Stomach (tissue), 9 donors: ENCODE results near the gene ZNF41. TPM values are rescaled to one million over a fixed set of nuclear protein-coding genes. Genes with fewer than 3 reads are reported as not detected.

Source experiments
- DNase-seq, 2 donors: peaks; one replicate each; pipeline versions ENCODE4 v3.0.0 to v3.0.0-alpha.2; 2013 to 2019
- H3K27ac ChIP-seq, 5 donors: fragments of 200-600 bp in 4 of 5; sonication (generic) in 4 of 5; one replicate each; pipeline ENCODE4 v1.5.1; 2013 to 2019; ENCODE audit warnings: mild to moderate bottlenecking in 1 of 5, moderate library complexity in 1 of 5
- H3K27me3 ChIP-seq, 3 donors: fragments of 200-600 bp; sonication (generic); one replicate each; pipeline ENCODE4 v1.5.1; 2017 to 2019; ENCODE audit warnings: mixed run types in 1 of 3
- H3K36me3 ChIP-seq, 4 donors: fragments of 200-600 bp; sonication (generic); 1 replicate in 3 of 4; 2 replicates in 1 of 4; pipeline ENCODE4 v1.5.1; 2016 to 2019
- H3K4me1 ChIP-seq, 4 donors: fragments of 200-600 bp; sonication (generic); one replicate each; pipeline ENCODE4 v1.5.1; 2016 to 2019
- H3K4me3 ChIP-seq, 4 donors: fragments of 200-600 bp; sonication (generic) in 3 of 4; one replicate each; pipeline ENCODE4 v1.5.1; 2016 to 2019; ENCODE audit warnings: mild to moderate bottlenecking in 1 of 4
- H3K9me3 ChIP-seq, 4 donors: fragments of 200-600 bp; sonication (generic); one replicate each; pipeline ENCODE4 v1.5.1; 2016 to 2019
- EP300 ChIP-seq: sonication (generic); formaldehyde crosslinking; IDR thresholded peaks from one replicate; pipeline ENCODE4 v1.6.1; 2017; ENCODE audit warnings: antibody characterized with exemption
- POLR2A ChIP-seq, 4 donors: fragments of 450-650 bp; IDR thresholded peaks; one replicate each; pipeline ENCODE4 v1.6.1; 2016; ENCODE audit warnings: antibody characterized with exemption in 4 of 4, control low read depth in 2 of 4, mild to moderate bottlenecking in 1 of 4, moderate library complexity in 1 of 4
- POLR2AphosphoS5 ChIP-seq, 3 donors: sonication (generic); formaldehyde crosslinking; IDR thresholded peaks; one replicate each; pipeline ENCODE4 v1.6.1; 2016; ENCODE audit warnings: antibody characterized with exemption in 3 of 3
- WGBS, 5 donors: extraction: QIAGEN DNeasy Blood & Tissue Kit in 3 of 5; methylation state at CpG; one replicate each; pipeline versions ENCODE4 v1.1.5 to v1.1.7; 2013 to 2018; 5-methylcytosine and 5-hydroxymethylcytosine counted together
- intact Hi-C: fragments of 100-400 bp; cut with DNase I; formaldehyde crosslinking; loops from one replicate; pipeline ENCODE4 v1.15.1; 2023; ENCODE audit warnings: low total_unique reads
- polyA plus RNA-seq, 3 donors: library from polyadenylated mRNA; stranded (reverse); fragments of 200-250 nt; gene quantifications; one replicate each; pipeline ENCODE4 v1.2.3, GENCODE V29; 2013
- total RNA-seq, 5 donors: library from RNA; depleted of rRNA; stranded (reverse); fragments of >200 nt; gene quantifications; one replicate each; pipeline versions ENCODE4 v1.1.0 to v1.2.3, GENCODE V29; 2014 to 2016
- TF ChIP-seq, protein P1 (sequence below), 7 experiments: fragments of 450-650 bp in 4 of 7; fragments of 200-600 bp in 3 of 7; sonication (generic) in 3 of 7; IDR thresholded peaks; one replicate each; pipeline ENCODE4 v1.5.1; 2016 to 2019; ENCODE audit warnings: antibody characterized with exemption in 7 of 7, control low read depth in 2 of 7, mild to moderate bottlenecking in 1 of 7
- donor health status: healthy with polysubstance abuse.
- donor health status: Bipolar disorder and iron deficiency.
- donor health status: healthy.

ZNF41 gene
- total and polyA plus RNA-seq, 8 donors, result 1.2 to 13.4 (median 3.0) TPM

DNA sequence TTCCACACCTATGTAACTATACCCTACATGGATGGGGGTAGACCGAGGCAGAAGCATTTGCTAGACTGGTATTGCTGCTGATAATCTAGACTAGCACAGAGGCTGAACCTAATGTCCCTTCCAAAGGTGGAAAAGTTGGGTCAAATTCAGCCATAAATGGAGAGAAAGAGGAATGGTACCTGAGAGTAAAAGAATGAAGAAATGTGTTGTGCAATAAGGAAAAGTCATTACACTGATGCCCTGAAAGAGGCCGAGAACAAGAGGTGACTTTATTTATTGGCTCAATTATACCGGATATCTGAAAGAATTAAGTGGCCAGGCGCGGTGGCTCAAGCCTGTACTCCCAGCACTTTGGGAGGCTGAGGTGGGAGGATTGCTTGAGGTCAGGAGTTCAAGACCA lies 52.1 kb downstream of the ZNF41 start:
- Histone ChIP-seq H3K27ac (no peak overlapping the region), H3K4me1 (no peaks in the 10 kb centered on the region), H3K36me3 (no peaks in the 10 kb centered on the region), H3K4me3 (no peak overlapping the region), H3K27me3 (no peaks in the 10 kb centered on the region), H3K9me3 (peaks cover 0 to 41% (median 6%) of the 10 kb centered on the region in 4 donors)
- TF ChIP-seq POLR2A (IDR thresholded peaks at IDR 0.05) (no peak), EP300 (no peak)
- TF ChIP-seq, protein P1, sequence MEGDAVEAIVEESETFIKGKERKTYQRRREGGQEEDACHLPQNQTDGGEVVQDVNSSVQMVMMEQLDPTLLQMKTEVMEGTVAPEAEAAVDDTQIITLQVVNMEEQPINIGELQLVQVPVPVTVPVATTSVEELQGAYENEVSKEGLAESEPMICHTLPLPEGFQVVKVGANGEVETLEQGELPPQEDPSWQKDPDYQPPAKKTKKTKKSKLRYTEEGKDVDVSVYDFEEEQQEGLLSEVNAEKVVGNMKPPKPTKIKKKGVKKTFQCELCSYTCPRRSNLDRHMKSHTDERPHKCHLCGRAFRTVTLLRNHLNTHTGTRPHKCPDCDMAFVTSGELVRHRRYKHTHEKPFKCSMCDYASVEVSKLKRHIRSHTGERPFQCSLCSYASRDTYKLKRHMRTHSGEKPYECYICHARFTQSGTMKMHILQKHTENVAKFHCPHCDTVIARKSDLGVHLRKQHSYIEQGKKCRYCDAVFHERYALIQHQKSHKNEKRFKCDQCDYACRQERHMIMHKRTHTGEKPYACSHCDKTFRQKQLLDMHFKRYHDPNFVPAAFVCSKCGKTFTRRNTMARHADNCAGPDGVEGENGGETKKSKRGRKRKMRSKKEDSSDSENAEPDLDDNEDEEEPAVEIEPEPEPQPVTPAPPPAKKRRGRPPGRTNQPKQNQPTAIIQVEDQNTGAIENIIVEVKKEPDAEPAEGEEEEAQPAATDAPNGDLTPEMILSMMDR (IDR thresholded peaks at IDR 0.05), result no peak
- intact Hi-C loops, result no loop called here
- no peak for DNase-seq
- 89 to 98% (median 95%) methylated on average over 5 of the region's 5 CpGs for WGBS, 5 donors

DNA sequence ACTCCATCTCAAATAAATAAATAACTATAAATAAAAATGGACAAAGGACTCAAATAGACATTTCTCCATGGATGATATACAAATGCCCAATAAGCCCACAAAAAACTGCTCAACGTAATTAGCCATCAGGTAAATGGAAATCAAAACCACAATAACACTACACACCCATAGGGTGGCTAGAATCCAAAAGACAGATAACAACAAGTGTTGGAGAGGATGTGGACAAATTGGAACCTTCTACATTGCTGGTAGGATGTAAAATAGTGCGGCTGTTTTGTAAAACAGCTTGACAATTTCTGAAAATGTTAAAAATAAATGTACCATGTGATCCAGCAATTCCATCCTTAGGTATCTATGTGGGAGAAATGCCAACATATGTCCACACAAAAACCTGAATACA lies 60.6 kb downstream of the ZNF41 start:
- TF ChIP-seq, protein P1 (IDR thresholded peaks at IDR 0.05), result no peak
- no peak for TF ChIP-seq POLR2AphosphoS5 (IDR thresholded peaks at IDR 0.05)
- TF ChIP-seq EP300, result no peak
- TF ChIP-seq POLR2A (IDR thresholded peaks at IDR 0.05), result no peak
- peaks cover 0 to 27% (median 10%) of the 10 kb centered on the region in 4 donors for H3K9me3 ChIP-seq
- no peak overlapping the region for H3K27ac ChIP-seq
- H3K4me1 ChIP-seq, result no peaks in the 10 kb centered on the region
- WGBS, 5 donors, result 63 to 86% (median 76%) methylated on average over 2 of the region's 2 CpGs
- no peaks in the 10 kb centered on the region for H3K36me3 ChIP-seq
- DNase-seq, result no peak
- intact Hi-C loops, result no loop called here
- H3K4me3 ChIP-seq, result no peak overlapping the region
- no peaks in the 10 kb centered on the region for H3K27me3 ChIP-seq

DNA sequence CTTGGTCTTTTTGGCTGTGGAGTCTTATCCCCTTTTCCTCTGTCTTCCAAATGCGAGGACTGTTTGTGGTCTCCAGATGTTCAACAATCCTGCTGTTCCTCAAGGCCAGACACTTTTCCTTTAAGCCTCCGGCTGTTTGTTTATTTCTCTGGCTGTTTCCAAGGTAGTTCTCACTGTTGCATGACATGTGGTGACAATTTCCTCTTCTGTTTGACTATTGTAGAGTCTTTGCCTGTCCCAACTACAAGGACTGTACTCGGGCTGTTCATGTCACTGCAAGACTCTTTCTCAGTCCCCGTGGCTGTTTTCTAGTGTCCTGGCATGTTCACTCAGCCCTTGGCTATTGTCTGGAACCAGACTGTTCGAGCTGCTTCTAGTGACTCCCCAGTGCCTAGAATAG lies 62.1 kb downstream of the ZNF41 start:
- H3K27ac ChIP-seq, result no peak overlapping the region
- peaks cover 0 to 37% (median 15%) of the 10 kb centered on the region in 4 donors for H3K9me3 ChIP-seq
- intact Hi-C loops, result no loop called here
- TF ChIP-seq POLR2A (IDR thresholded peaks at IDR 0.05), result no peak
- no peaks in the 10 kb centered on the region for H3K4me1 ChIP-seq
- H3K36me3 ChIP-seq, result no peaks in the 10 kb centered on the region
- no peaks in the 10 kb centered on the region for H3K27me3 ChIP-seq
- WGBS, 5 donors, result 48 to 71% (median 62%) methylated on average over 4 to 5 of the region's 5 CpGs
- DNase-seq, result no peak
- no peak overlapping the region for H3K4me3 ChIP-seq

DNA sequence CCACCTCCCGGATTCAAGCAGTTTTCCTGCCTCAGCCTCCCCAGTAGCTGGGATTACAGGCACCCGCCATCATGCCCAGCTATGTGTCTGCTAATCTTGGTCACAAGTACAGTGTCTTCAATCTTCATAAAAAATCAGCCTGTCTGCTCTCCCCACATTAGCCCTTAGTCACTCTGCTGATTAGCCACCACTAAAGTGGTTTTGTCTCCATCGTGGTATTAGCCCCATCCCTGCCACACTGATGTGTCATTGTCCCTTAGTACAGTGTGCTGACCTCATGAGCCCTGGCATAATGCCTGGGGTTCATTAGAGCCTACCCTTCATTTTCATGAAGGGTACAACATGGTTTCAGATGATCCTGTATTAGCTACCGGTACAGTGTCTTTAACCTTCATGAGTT lies 62.8 kb downstream of the ZNF41 start:
- H3K27me3 ChIP-seq, result no peaks in the 10 kb centered on the region
- H3K36me3 ChIP-seq, result no peaks in the 10 kb centered on the region
- H3K4me3 ChIP-seq, result no peak overlapping the region
- intact Hi-C loops, result no loop called here
- no peak overlapping the region for H3K27ac ChIP-seq
- WGBS, 5 donors, result 81 to 93% (median 90%) methylated on average over 4 of the region's 4 CpGs
- no peak for DNase-seq
- H3K9me3 ChIP-seq, result peaks cover 0 to 43% (median 18%) of the 10 kb centered on the region in 4 donors
- no peak for TF ChIP-seq EP300
- TF ChIP-seq, protein P1 (IDR thresholded peaks at IDR 0.05), result no peak
- TF ChIP-seq POLR2AphosphoS5 (IDR thresholded peaks at IDR 0.05), result no peak
- no peak for TF ChIP-seq POLR2A (IDR thresholded peaks at IDR 0.05)
- no peaks in the 10 kb centered on the region for H3K4me1 ChIP-seq

DNA sequence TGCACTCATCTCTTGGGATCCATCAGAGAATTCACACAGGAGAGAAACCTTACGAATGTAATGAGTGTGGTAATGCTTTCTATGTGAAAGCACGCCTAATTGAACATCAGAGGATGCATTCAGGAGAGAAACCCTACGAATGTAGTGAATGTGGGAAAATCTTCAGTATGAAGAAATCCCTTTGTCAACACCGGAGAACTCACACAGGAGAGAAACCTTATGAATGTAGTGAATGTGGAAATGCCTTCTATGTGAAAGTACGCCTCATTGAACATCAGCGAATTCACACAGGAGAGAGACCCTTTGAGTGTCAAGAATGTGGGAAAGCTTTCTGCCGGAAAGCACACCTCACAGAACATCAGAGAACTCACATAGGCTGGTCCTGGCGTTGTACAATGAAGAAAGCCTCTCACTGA lies 69.8 kb downstream of the ZNF41 start:
- Histone ChIP-seq H3K4me3 (no peak overlapping the region), H3K9me3 (peaks cover 0 to 88% (median 54%) of the 10 kb centered on the region in 4 donors), H3K36me3 (peaks cover 0 to 22% (median 0%) of the 10 kb centered on the region in 4 donors), H3K4me1 (no peaks in the 10 kb centered on the region), H3K27ac (no peak overlapping the region), H3K27me3 (peaks cover 0 to 3% (median 0%) of the 10 kb centered on the region in 3 donors)
- intact Hi-C loops, result no loop called here
- DNase-seq, result no peak
- TF ChIP-seq, protein P1 (IDR thresholded peaks at IDR 0.05), result no peak
- TF ChIP-seq POLR2AphosphoS5 (IDR thresholded peaks at IDR 0.05) (no peak), EP300 (no peak)
- WGBS, 5 donors, result 79 to 93% (median 91%) methylated on average over 8 of the region's 8 CpGs

Other genes starting within 250 kb of the ZNF41 start
- under 1 TPM in 1 of 5 donors, not detected in 4; 0.18 TPM for gene ZNF157, start 112.6 kb downstream of the ZNF41 start, total RNA-seq
- gene ZNF157, start 112.6 kb downstream of the ZNF41 start, polyA plus RNA-seq, result under 1 TPM in 1 of 3 donors, not detected in 2; 0.15 TPM
- gene ARAF, start 78.0 kb upstream of the ZNF41 start, total RNA-seq, result 100 to 1,000 TPM in 2 of 5 donors, 10 to 100 TPM in 3; 19.6 to 142 (median 47.8) TPM
- gene ARAF, start 78.0 kb upstream of the ZNF41 start, polyA plus RNA-seq, result 10 to 100 TPM; 38.7 to 67.8 (median 49.9) TPM
- gene TIMP1, start 99.2 kb upstream of the ZNF41 start, total RNA-seq, result 100 to 1,000 TPM in 1 of 5 donors, 10 to 100 TPM in 4; 40.0 to 159 (median 93.3) TPM
- gene TIMP1, start 99.2 kb upstream of the ZNF41 start, polyA plus RNA-seq, result 100 to 1,000 TPM in 2 of 3 donors, 10 to 100 TPM in 1; 86.0 to 237 (median 103) TPM
- gene SYN1, start 136.6 kb upstream of the ZNF41 start, total RNA-seq, result 1 to 10 TPM in 1 of 5 donors, not detected in 4; 1.5 TPM
- 1 to 10 TPM in 1 of 3 donors, under 1 TPM in 1, not detected in 1; 0.45 to 1.7 TPM for gene SYN1, start 136.6 kb upstream of the ZNF41 start, polyA plus RNA-seq
- 1 to 10 TPM in 2 of 5 donors, not detected in 3; 1.2 to 3.3 TPM for gene CFP, start 146.7 kb upstream of the ZNF41 start, total RNA-seq
- gene CFP, start 146.7 kb upstream of the ZNF41 start, polyA plus RNA-seq, result 1 to 10 TPM; 1.4 to 3.4 (median 3.1) TPM
- gene ELK1, start 167.3 kb upstream of the ZNF41 start, total RNA-seq, result 10 to 100 TPM in 3 of 5 donors, 1 to 10 TPM in 2; 6.8 to 27.2 (median 17.7) TPM
- gene ELK1, start 167.3 kb upstream of the ZNF41 start, polyA plus RNA-seq, result 10 to 100 TPM in 2 of 3 donors, 1 to 10 TPM in 1; 8.8 to 18.0 (median 15.3) TPM
- 100 to 1,000 TPM in 1 of 5 donors, 10 to 100 TPM in 3, 1 to 10 TPM in 1; 2.9 to 108 (median 70.5) TPM for gene UXT, start 176.0 kb upstream of the ZNF41 start, total RNA-seq
- gene UXT, start 176.0 kb upstream of the ZNF41 start, polyA plus RNA-seq, result 100 to 1,000 TPM; 176 to 320 (median 203) TPM